Neural cell (in vitro differentiated cells): Measurements from ENCODE around the gene NRDC.

Experiments
- CTCF ChIP-seq: fragments of 450-650 bp; IDR thresholded peaks from 2 replicates; pipeline ENCODE4 v1.5.1; 2014; ENCODE audit warnings: antibody characterized with exemption, mild to moderate bottlenecking, moderate library complexity; ENCODE audit not compliant: poor library complexity, severe bottlenecking
- EZH2 ChIP-seq: fragments of 200-600, 300-800 bp; shearing (Covaris generic), sonication (generic); IDR thresholded peaks from 2 replicates; pipeline ENCODE4 v1.6.1; 2014; ENCODE audit warnings: antibody characterized with exemption, low read length, borderline replicate concordance, mild to moderate bottlenecking; ENCODE audit not compliant: insufficient read depth, poor library complexity, severe bottlenecking
- RAD21 ChIP-seq: fragments of 450-650 bp; conservative IDR thresholded peaks from 2 replicates; pipeline ENCODE4 v1.6.1; 2014; ENCODE audit warnings: antibody characterized with exemption, mild to moderate bottlenecking, moderate library complexity
- TAF1 ChIP-seq: IDR thresholded peaks from 2 replicates; pipeline ENCODE4 v1.6.1; 2012; ENCODE audit warnings: low read depth

GRCh38 chr1:51789342-51789741 is 89.2 kb downstream of the NRDC start:
- TF ChIP-seq TAF1 (no peak), RAD21 (no peak), CTCF (no peak), EZH2 (no peak)
